ENCODE data around the gene TGM1.
"Not testable (repeated sequence)": the region's sequence is repeated elsewhere in the genome, so short reads cannot be mapped to it uniquely, and the experiment has no call there.

Gene TGM1

GRCh38 chr14:24219080-24219479 lies 43.9 kb downstream of the TGM1 start:
- H3K4me1 ChIP-seq (ENCODE audit: insufficient read depth, low read length) = peaks cover 10% of the 10 kb centered on the region
- H3K4me3 ChIP-seq (ENCODE audit: low read depth in 1 of 2, low read length in 2 of 2) = no peak overlapping the region

GRCh38 chr14:24216876-24217275 lies 46.1 kb downstream of the TGM1 start:
- not testable (repeated sequence) for H3K27ac ChIP-seq (ENCODE audit: low read depth, low read length); H3K4me3 ChIP-seq (ENCODE audit: low read depth in 1 of 2, low read length in 2 of 2); H3K9ac ChIP-seq (ENCODE audit: low read length)

More at GRCh38 chr14:24219080-24219479, 43.9 kb downstream of the TGM1 start:
- Histone ChIP-seq H3K9ac (ENCODE audit: low read length) (no peak overlapping the region), H3K36me3 (ENCODE audit: insufficient read depth, low read length) (peaks cover 6% of the 10 kb centered on the region), H3K27ac (ENCODE audit: low read depth, low read length) (no peak overlapping the region), H3K27me3 (ENCODE audit: control insufficient read depth in 1 of 2, insufficient read depth in 2 of 2, low read length in 2 of 2) (no peaks in the 10 kb centered on the region), H3K9me3 (ENCODE audit: low read length) (no peaks in the 10 kb centered on the region)

GRCh38 chr14:24216345-24216699 lies 46.7 kb downstream of the TGM1 start:
- H3K27me3 ChIP-seq (ENCODE audit: control insufficient read depth in 1 of 2, insufficient read depth in 2 of 2, low read length in 2 of 2) = no peaks in the 10 kb centered on the region
- H3K27ac ChIP-seq (ENCODE audit: low read depth, low read length) = peak overlapping the region; percentile 90
- H3K36me3 ChIP-seq (ENCODE audit: insufficient read depth, low read length) = peaks cover 6% of the 10 kb centered on the region
- no peak overlapping the region for H3K9ac ChIP-seq (ENCODE audit: low read length)
- H3K4me1 ChIP-seq (ENCODE audit: insufficient read depth, low read length) = peaks cover 17% of the 10 kb centered on the region
- peak overlapping the region in 1 of 2 donors; percentile 81 for H3K4me3 ChIP-seq (ENCODE audit: low read depth in 1 of 2, low read length in 2 of 2)
- H3K9me3 ChIP-seq (ENCODE audit: low read length) = no peaks in the 10 kb centered on the region

More at GRCh38 chr14:24216876-24217275, 46.1 kb downstream of the TGM1 start:
- not testable (repeated sequence) for H3K9me3 ChIP-seq (ENCODE audit: low read length); H3K27me3 ChIP-seq (ENCODE audit: control insufficient read depth in 1 of 2, insufficient read depth in 2 of 2, low read length in 2 of 2); H3K36me3 ChIP-seq (ENCODE audit: insufficient read depth, low read length)
- H3K4me1 ChIP-seq (ENCODE audit: insufficient read depth, low read length) = peaks cover 17% of the 10 kb centered on the region

- Histone ChIP-seq H3K27me3 (ENCODE audit: control insufficient read depth in 1 of 2, insufficient read depth in 2 of 2, low read length in 2 of 2) (no peaks in the 10 kb centered on the region), H3K36me3 (ENCODE audit: insufficient read depth, low read length) (peaks cover 6% of the 10 kb centered on the region), H3K27ac (ENCODE audit: low read depth, low read length) (peak within 1 kb of the TSS; percentile 90), H3K9me3 (ENCODE audit: low read length) (no peaks in the 10 kb centered on the region), H3K4me3 (ENCODE audit: low read depth in 1 of 2, low read length in 2 of 2) (peak within 1 kb of the TSS; percentile 66 to 81), H3K9ac (ENCODE audit: low read length) (peak within 1 kb of the TSS; percentile 66), H3K4me1 (ENCODE audit: insufficient read depth, low read length) (peaks cover 17% of the 10 kb centered on the region)
Observed at GRCh38 chr14:24215495-24216344, 47.3 kb downstream of the TGM1 start, which contains the start of gene MDP1. TSS of gene MDP1 (minus strand) at chr14:24216066. CDS start at chr14:24215955, 111 bp downstream.

GRCh38 chr14:24213866-24214662 lies 48.9 kb downstream of the TGM1 start:
- peak overlapping the region; percentile 81 for H3K9ac ChIP-seq (ENCODE audit: low read length)
- peak overlapping the region; percentile 98 for H3K27ac ChIP-seq (ENCODE audit: low read depth, low read length)
- H3K4me3 ChIP-seq (ENCODE audit: low read depth in 1 of 2, low read length in 2 of 2) = peak overlapping the region; percentile 50 to 74
- H3K4me1 ChIP-seq (ENCODE audit: insufficient read depth, low read length) = peaks cover 17% of the 10 kb centered on the region
- H3K36me3 ChIP-seq (ENCODE audit: insufficient read depth, low read length) = peaks cover 22% of the 10 kb centered on the region
- no peaks in the 10 kb centered on the region for H3K27me3 ChIP-seq (ENCODE audit: control insufficient read depth in 1 of 2, insufficient read depth in 2 of 2, low read length in 2 of 2)
- H3K9me3 ChIP-seq (ENCODE audit: low read length) = no peaks in the 10 kb centered on the region

- Histone ChIP-seq H3K36me3 (ENCODE audit: insufficient read depth, low read length) (peaks cover 25% of the 10 kb centered on the region), H3K4me1 (ENCODE audit: insufficient read depth, low read length) (peaks cover 17% of the 10 kb centered on the region), H3K9ac (ENCODE audit: low read length) (peak within 1 kb of the TSS; percentile 81), H3K27me3 (ENCODE audit: control insufficient read depth in 1 of 2, insufficient read depth in 2 of 2, low read length in 2 of 2) (no peaks in the 10 kb centered on the region), H3K9me3 (ENCODE audit: low read length) (no peaks in the 10 kb centered on the region), H3K4me3 (ENCODE audit: low read depth in 1 of 2, low read length in 2 of 2) (peak within 1 kb of the TSS; percentile 50 to 74), H3K27ac (ENCODE audit: low read depth, low read length) (peak within 1 kb of the TSS; percentile 98)
Observed at GRCh38 chr14:24212924-24213865, 49.8 kb downstream of the TGM1 start, which contains the start of gene CHMP4A. TSS of gene CHMP4A (minus strand) at chr14:24213488. CDS start at chr14:24213439, 49 bp downstream.

GRCh38 chr14:24211311-24211710 lies 51.7 kb downstream of the TGM1 start:
- no peak overlapping the region for H3K4me3 ChIP-seq (ENCODE audit: low read depth in 1 of 2, low read length in 2 of 2)
- no peak overlapping the region for H3K9ac ChIP-seq (ENCODE audit: low read length)
- H3K27ac ChIP-seq (ENCODE audit: low read depth, low read length) = no peak overlapping the region
- no peaks in the 10 kb centered on the region for H3K27me3 ChIP-seq (ENCODE audit: control insufficient read depth in 1 of 2, insufficient read depth in 2 of 2, low read length in 2 of 2)
- H3K9me3 ChIP-seq (ENCODE audit: low read length) = no peaks in the 10 kb centered on the region
- H3K4me1 ChIP-seq (ENCODE audit: insufficient read depth, low read length) = peaks cover 16% of the 10 kb centered on the region
- H3K36me3 ChIP-seq (ENCODE audit: insufficient read depth, low read length) = peaks cover 41% of the 10 kb centered on the region

GRCh38 chr14:24207625-24208024 lies 55.4 kb downstream of the TGM1 start:
- no peaks in the 10 kb centered on the region for H3K9me3 ChIP-seq (ENCODE audit: low read length)
- H3K4me3 ChIP-seq (ENCODE audit: low read depth in 1 of 2, low read length in 2 of 2) = no peak overlapping the region
- H3K27ac ChIP-seq (ENCODE audit: low read depth, low read length) = no peak overlapping the region
- H3K36me3 ChIP-seq (ENCODE audit: insufficient read depth, low read length) = peaks cover 50% of the 10 kb centered on the region
- H3K9ac ChIP-seq (ENCODE audit: low read length) = no peak overlapping the region
- H3K27me3 ChIP-seq (ENCODE audit: control insufficient read depth in 1 of 2, insufficient read depth in 2 of 2, low read length in 2 of 2) = no peaks in the 10 kb centered on the region
- H3K4me1 ChIP-seq (ENCODE audit: insufficient read depth, low read length) = no peaks in the 10 kb centered on the region

GRCh38 chr14:24207104-24207551 lies 55.8 kb downstream of the TGM1 start:
- Histone ChIP-seq H3K4me3 (ENCODE audit: low read depth in 1 of 2, low read length in 2 of 2) (no peak overlapping the region), H3K27ac (ENCODE audit: low read depth, low read length) (no peak overlapping the region), H3K36me3 (ENCODE audit: insufficient read depth, low read length) (peaks cover 50% of the 10 kb centered on the region), H3K9me3 (ENCODE audit: low read length) (no peaks in the 10 kb centered on the region), H3K4me1 (ENCODE audit: insufficient read depth, low read length) (no peaks in the 10 kb centered on the region), H3K9ac (ENCODE audit: low read length) (no peak overlapping the region), H3K27me3 (ENCODE audit: control insufficient read depth in 1 of 2, insufficient read depth in 2 of 2, low read length in 2 of 2) (no peaks in the 10 kb centered on the region)

GRCh38 chr14:24206260-24207103 lies 56.5 kb downstream of the TGM1 start:
- Histone ChIP-seq H3K9me3 (ENCODE audit: low read length) (no peaks in the 10 kb centered on the region), H3K9ac (ENCODE audit: low read length) (no peak overlapping the region), H3K4me1 (ENCODE audit: insufficient read depth, low read length) (no peaks in the 10 kb centered on the region), H3K27me3 (ENCODE audit: control insufficient read depth in 1 of 2, insufficient read depth in 2 of 2, low read length in 2 of 2) (no peaks in the 10 kb centered on the region), H3K4me3 (ENCODE audit: low read depth in 1 of 2, low read length in 2 of 2) (no peak overlapping the region), H3K27ac (ENCODE audit: low read depth, low read length) (no peak overlapping the region), H3K36me3 (ENCODE audit: insufficient read depth, low read length) (peaks cover 50% of the 10 kb centered on the region)

Data from muscle layer of colon (tissue), 2 donors.